Measurements from ENCODE around the gene MCFD2.

MCFD2 gene

DNA sequence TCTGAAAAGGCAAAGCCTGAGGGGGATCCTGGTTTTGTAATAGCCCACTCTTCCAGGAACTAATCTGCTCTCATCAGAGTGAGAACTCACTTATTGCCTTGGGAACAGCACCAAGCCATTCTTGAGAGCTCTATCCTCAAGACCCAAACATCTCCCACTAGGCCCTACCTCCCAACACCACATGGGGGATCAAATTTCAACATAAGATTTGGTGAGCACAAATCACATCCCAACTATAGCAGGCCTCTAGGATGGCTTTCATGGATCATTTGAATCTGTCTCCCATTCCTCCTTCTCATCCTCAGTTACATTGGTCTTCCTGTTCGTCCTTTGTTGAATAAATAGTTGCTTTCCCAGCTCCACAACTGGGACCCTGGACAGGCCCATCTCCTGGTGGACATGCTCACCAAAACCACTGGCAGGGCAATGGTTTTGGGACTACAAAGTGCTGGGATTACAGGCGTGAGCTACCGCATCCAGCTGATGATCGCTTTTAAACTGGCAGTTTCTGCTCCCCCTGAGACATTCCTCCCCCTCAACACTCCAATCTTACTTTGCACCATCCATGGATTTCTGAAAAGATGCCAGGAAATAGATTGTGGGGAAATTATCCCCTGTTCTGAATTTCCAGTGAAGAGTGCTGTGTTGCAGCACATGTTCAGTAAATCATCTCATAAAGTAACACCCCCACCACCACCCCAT is 42.6 kb downstream of the MCFD2 start:
- no peak for DNase-seq

- DNase-seq: no peak
Measured at GRCh38 chr2:46871976-46872381, 43.6 kb downstream of the MCFD2 start.

DNA sequence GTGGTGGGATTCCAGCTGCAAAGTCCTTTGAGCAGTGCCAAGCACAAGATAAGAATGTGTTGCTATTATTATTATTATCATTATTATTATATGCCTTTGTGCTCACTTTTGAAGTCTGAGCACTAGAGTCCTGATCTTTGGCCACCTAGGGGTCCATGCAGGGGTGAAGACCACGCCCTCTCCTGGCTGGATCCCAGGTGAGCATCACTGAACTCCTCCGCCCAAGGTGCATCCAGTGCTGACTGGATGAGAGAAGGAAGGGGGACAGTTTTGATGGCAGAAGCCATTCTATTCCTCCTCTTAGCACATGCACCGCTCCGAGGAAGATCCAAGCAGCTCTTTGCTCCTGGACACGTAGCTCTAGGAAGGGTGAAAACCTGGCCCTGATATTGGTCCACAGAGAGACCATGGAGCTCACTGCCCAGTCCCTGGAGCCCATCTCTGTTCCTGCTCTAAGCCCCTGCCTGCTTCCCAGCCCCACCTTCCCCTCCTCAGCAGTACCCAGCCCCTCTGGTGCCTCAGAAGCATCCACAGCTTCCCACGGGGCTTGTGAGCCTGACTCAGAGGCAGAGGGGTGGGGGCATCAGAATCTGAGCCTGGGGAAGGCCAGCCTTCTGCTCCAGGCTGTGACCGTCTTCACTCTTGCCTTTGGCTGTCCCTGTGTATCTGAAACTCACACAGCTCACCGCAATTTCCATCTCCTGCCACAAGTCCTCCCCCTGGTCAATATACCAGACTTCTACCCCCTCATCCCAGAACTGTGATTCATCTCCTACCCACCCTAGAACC is 45.4 kb downstream of the MCFD2 start:
- peak; percentile 47 to 71 (median 53) for DNase-seq

- DNase-seq: no peak
Measured at GRCh38 chr2:46869621-46870020, 46.0 kb downstream of the MCFD2 start.

DNA sequence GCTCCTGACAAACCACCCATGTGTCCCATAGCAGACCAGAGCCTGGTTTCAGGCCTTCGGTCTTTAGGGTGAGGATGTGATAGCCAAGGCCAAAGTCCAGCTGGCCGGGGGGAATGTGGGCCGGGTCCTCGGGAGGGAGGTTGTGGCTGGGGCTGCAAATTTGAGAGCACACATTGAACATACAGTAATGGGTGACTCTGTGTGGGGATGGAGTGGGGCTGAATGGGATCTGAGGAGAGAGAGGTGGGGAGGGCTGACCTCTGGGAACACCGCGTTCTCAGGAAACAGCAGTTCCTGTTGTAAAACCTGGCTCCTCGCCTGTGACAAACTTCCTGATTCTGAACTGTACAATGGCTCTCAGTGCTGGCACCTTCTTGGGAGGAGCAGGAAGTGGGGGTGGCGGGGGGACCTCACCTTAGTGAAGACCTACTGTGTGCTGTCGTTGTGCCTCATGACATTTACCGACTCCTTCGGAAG is 48.8 kb downstream of the MCFD2 start:
- no peak for DNase-seq

DNA sequence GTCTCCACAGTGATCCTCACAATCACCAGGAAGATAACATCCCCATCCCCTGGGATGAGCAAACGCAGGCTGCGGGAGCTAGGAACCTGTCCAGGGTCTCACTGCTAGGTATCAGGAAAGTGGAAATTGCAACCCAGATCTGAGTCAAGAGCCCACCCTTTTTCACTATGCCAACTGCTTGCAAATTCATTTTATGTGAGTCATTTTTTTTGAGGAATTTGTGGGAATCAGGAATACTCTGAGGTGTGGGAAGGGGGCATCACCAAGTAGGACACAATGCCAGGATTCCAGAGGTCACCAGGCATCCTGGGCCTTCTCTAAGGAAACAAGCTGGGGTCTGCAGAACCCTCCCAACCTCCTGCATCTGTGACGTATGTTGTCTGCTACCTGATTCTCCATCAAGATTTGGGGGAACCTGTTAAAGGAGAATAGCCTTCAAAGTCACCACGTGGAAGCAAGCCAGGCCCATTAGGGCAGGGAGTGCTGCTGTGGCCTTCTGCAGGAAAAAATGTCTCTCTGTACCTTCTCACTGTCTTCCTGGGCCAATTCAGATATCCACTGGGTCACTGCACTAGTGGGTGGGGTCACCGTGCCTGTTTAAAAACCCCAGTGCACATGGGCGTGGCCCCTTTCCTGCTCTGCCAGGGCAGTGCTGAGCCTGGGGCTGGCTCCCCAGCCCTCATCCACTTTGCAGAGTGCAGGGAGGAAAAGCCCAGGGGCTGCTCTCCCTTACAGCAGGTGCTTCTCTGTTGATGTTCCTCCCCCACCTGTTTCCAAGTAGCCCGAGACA is 50.2 kb downstream of the MCFD2 start:
- DNase-seq: no peak

- DNase-seq: no peak
Measured at GRCh38 chr2:46863882-46864281, 51.7 kb downstream of the MCFD2 start.

- peak; percentile 30 to 47 (median 45) for DNase-seq
Measured at GRCh38 chr2:46862514-46862913, 53.1 kb downstream of the MCFD2 start.

- no peak for DNase-seq
Measured at GRCh38 chr2:46861916-46862315, 53.7 kb downstream of the MCFD2 start.

- DNase-seq: no peak
Measured at GRCh38 chr2:46859482-46859881, 56.1 kb downstream of the MCFD2 start.

GRCh38 chr2:46858702-46859090 is 56.9 kb downstream of the MCFD2 start:
- DNase-seq: peak; percentile 35 to 58 (median 36)

- peak; percentile 27 to 35 (median 31) for DNase-seq
Measured at GRCh38 chr2:46857871-46858701, 57.5 kb downstream of the MCFD2 start.

DNA sequence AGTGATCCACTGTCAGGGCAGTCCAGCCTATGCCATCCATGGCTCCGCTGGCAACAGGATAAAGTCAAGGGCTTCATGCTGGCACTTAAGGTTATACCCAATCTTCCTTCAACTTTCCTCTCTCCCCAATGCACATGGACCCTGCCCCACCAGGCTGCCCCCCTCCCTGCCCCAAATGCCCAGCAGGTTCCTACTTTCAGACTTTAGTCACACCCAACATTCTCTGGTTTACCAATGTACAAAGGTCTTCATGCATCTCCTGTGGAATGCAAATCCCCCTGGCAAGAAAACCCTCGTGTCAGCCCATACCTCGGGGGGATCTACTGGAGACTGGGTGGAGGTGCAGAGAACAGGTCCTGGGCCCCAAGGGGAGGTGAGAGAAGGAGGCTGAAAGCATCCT is 59.3 kb downstream of the MCFD2 start:
- DNase-seq: no peak

DNA sequence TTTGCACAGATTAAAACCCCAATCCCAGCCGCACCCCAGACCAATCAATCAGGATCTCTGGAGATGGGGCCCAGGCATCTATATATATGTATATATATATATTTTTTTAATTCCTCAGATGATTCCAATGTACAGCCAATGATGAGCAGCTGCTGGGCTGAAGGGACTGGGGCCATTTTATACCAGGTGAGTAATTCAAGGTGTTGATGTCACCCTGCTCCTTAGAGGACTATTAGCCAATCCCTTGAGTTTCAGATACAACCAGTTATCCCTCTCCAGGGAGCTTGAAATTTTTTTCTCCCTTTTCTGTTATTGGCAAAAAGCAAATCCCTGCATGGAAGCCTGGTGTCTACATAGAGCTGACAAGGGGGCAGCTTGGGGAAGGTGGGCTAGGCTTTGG is 59.8 kb downstream of the MCFD2 start:
- no peak for DNase-seq

DNA sequence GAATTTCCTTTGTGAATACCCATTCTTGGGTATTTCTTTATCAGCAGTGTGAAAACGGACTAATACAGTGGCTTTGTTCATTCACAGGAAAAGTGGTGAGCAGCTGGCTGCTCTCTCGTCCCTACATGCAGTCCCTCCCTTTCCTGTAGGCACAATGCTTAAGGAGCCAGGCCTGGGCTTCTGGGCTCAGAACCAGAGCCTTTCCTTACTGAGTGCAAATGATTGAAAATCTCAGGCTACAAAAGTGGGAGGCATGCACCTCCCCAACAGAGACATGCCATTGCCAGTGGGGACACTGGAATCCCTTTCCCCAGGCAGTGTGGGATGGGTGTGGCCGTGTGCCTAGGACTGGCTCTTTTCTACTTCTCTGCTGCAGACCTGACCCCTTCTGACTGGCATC is 61.3 kb downstream of the MCFD2 start:
- DNase-seq: no peak

DNA sequence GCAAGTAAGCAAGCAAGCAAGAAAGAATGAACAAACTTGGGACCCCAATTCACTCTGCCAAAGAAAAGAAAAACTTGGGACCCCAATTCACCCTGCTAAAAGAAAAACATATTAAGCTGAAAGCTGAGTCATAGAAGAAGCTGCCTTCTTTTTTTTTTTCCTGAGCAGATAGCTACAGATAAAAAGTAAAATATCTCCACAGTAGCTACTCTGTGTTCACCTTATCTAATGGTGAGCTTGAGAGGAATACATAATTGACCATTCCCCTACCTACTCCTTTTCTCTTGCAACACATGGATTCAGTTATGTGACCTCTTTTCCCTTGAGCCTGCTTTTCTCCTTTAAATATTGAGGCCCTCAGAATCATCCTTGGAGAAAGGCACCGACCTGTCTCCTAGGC is 63.0 kb downstream of the MCFD2 start:
- no peak for DNase-seq

- DNase-seq: no peak
Measured at GRCh38 chr2:46852124-46852523, 63.5 kb downstream of the MCFD2 start.
